GM23248 (cell line): Measurements from ENCODE around the gene GFAP.

Source experiments
- EZH2 ChIP-seq: fragments of 200-600 bp; sonication (generic); IDR thresholded peaks from 2 replicates; pipeline ENCODE4 v1.6.1; 2018; ENCODE audit warnings: antibody characterized with exemption, mild to moderate bottlenecking; ENCODE audit not compliant: insufficient read depth, poor library complexity, severe bottlenecking
- EZH2phosphoT487 ChIP-seq: fragments of 200-600 bp; sonication (generic); IDR thresholded peaks from 2 replicates; pipeline ENCODE4 v1.6.1; 2018; ENCODE audit warnings: antibody characterized with exemption, moderate library complexity, mild to moderate bottlenecking, low read depth; ENCODE audit not compliant: insufficient read depth

GRCh38 chr17:44917456-44917855 is 2.2 kb upstream of the GFAP start:
- no peak for TF ChIP-seq EZH2
- no peak for TF ChIP-seq EZH2phosphoT487
